ENCODE measurements around the gene HIPK4. TPM values are rescaled to one million over a fixed set of nuclear protein-coding genes. Genes with fewer than 3 reads are reported as not detected.
A peak's percentile ranks its signal among the peaks of the same experiment; 100 is the strongest.

The HIPK4 gene
- total and polyA plus RNA-seq, 2 of the 4 experiments (the other 2 are of a cell fraction) = 0.12 to 0.18 TPM

DNA sequence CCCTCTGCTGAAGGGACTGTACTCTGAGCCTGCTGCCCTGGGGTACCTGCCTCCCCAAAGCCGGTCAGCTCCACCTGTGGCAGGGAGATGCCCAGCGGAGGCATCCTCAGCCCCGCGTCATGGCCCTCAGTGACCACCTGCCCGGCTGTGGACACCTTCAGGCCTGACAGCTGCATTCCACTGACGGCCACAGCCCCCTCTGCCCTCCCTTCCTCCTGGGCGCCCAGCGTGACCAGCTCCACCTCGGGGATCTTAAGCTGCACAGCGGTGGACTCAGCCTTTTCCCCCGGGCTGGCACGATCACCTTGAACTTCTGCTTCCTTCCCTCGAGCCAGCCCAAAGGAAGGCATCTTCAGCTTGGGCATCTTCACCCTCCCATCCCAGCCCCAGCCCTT is 4.8 kb upstream of the HIPK4 start:
- in situ Hi-C loops (cut with MboI; ENCODE audit: low sequenced_read_pairs) = no loop called here

More for the DNA sequence above, 4.8 kb upstream of the HIPK4 start:
- H2AK5ac ChIP-seq (ENCODE audit: low read depth, low read length) = no peak overlapping the region
- H3K36me3 ChIP-seq (ENCODE audit: control insufficient read depth, insufficient read depth, low read length) = no peaks in the 10 kb centered on the region
- TF ChIP-seq CHD1 (IDR thresholded peaks at IDR 0.05; ENCODE audit: low read depth, low read length) = no peak
- TF ChIP-seq MAZ (IDR thresholded peaks at IDR 0.05; ENCODE audit: borderline replicate concordance, low read depth, low read length) = no peak
- TF ChIP-seq MAFK (IDR thresholded peaks at IDR 0.05; ENCODE audit: low read depth, low read length) = no peak
- TF ChIP-seq, protein P1, sequence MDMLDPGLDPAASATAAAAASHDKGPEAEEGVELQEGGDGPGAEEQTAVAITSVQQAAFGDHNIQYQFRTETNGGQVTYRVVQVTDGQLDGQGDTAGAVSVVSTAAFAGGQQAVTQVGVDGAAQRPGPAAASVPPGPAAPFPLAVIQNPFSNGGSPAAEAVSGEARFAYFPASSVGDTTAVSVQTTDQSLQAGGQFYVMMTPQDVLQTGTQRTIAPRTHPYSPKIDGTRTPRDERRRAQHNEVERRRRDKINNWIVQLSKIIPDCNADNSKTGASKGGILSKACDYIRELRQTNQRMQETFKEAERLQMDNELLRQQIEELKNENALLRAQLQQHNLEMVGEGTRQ (IDR thresholded peaks at IDR 0.05; ENCODE audit: low read depth, low read length) = no peak
- TF ChIP-seq MXI1 (IDR thresholded peaks at IDR 0.05; ENCODE audit: borderline replicate concordance, low read depth, low read length) = no peak
- TF ChIP-seq NFE2L2 (IDR thresholded peaks at IDR 0.05; ENCODE audit: low read depth, low read length) = no peak
- TF ChIP-seq RCOR1 (IDR thresholded peaks at IDR 0.05; ENCODE audit: insufficient replicate concordance, low read length) = no peak
- no peak for TF ChIP-seq SMC3 (IDR thresholded peaks at IDR 0.05; ENCODE audit: low read depth, low read length)
- no peak for TF ChIP-seq RAD21 (IDR thresholded peaks at IDR 0.05; ENCODE audit: low read length)
- TF ChIP-seq, protein P2, sequence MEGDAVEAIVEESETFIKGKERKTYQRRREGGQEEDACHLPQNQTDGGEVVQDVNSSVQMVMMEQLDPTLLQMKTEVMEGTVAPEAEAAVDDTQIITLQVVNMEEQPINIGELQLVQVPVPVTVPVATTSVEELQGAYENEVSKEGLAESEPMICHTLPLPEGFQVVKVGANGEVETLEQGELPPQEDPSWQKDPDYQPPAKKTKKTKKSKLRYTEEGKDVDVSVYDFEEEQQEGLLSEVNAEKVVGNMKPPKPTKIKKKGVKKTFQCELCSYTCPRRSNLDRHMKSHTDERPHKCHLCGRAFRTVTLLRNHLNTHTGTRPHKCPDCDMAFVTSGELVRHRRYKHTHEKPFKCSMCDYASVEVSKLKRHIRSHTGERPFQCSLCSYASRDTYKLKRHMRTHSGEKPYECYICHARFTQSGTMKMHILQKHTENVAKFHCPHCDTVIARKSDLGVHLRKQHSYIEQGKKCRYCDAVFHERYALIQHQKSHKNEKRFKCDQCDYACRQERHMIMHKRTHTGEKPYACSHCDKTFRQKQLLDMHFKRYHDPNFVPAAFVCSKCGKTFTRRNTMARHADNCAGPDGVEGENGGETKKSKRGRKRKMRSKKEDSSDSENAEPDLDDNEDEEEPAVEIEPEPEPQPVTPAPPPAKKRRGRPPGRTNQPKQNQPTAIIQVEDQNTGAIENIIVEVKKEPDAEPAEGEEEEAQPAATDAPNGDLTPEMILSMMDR (conservative IDR thresholded peaks at IDR 0.05; ENCODE audit: low read depth, low read length) = no peak
- TF ChIP-seq RFX5 (IDR thresholded peaks at IDR 0.05; ENCODE audit: low read depth, low read length) = no peak
- TF ChIP-seq BHLHE40 (IDR thresholded peaks at IDR 0.05; ENCODE audit: low read depth, low read length) = no peak
- TF ChIP-seq FOS (IDR thresholded peaks at IDR 0.05; ENCODE audit: low read depth, low read length) = no peak
- no peak for TF ChIP-seq POLR2A (IDR thresholded peaks at IDR 0.05; ENCODE audit: low read depth, low read length)
- no peak overlapping the region for H3K4me3 ChIP-seq (ENCODE audit: insufficient read depth, low read depth, low read length)
- H3K56ac ChIP-seq (ENCODE audit: extremely low read depth, insufficient read depth, low read length) = no peak overlapping the region
- H3K9ac ChIP-seq (ENCODE audit: low read depth, low read length) = no peak overlapping the region
- no peak overlapping the region for H3K18ac ChIP-seq (ENCODE audit: low read depth, low read length)
- no peak overlapping the region for H2BK20ac ChIP-seq (ENCODE audit: low read depth, low read length)
- no peak overlapping the region for H2BK15ac ChIP-seq (ENCODE audit: low read depth, low read length)
- no peak overlapping the region for H2BK120ac ChIP-seq (ENCODE audit: low read depth, low read length)
- ChIA-PET POLR2A (ENCODE audit: unreplicated experiment) (no interaction called here), CTCF (no interaction called here)
- no peak overlapping the region for H3K27ac ChIP-seq (ENCODE audit: insufficient read depth, low read length)
- no peak for ATAC-seq (ENCODE audit: low read depth)
- H2BK5ac ChIP-seq (ENCODE audit: low read depth, low read length, poor library complexity, severe bottlenecking) = no peak overlapping the region
- H4K91ac ChIP-seq (ENCODE audit: insufficient read depth, low read depth, low read length) = no peak overlapping the region
- 73% methylated on average over 10 of the region's 13 CpGs; no CpG with 5 or more reads in 1 of the 2 experiments for WGBS, 2 experiments (ENCODE audit: extremely low coverage in 2 of 2, insufficient read length in 1 of 2)
- dilution Hi-C loops (cut with HindIII; ENCODE audit: low sequenced_read_pairs, unreplicated experiment) = no loop called here
- no peaks in the 10 kb centered on the region for H3K4me1 ChIP-seq (ENCODE audit: control insufficient read depth, insufficient read depth, low read length)
- no peaks in the 10 kb centered on the region for H4K20me1 ChIP-seq (ENCODE audit: insufficient read depth, low read length)
- no peak for DNase-seq
- H4K8ac ChIP-seq (ENCODE audit: low read depth in 2 of 2, low read length in 2 of 2) = no peak overlapping the region
- no peak overlapping the region for H3K4me2 ChIP-seq (ENCODE audit: low read depth, low read length)
- no peak overlapping the region for H3K4ac ChIP-seq (ENCODE audit: low read depth, low read length)
- H3K27me3 ChIP-seq (ENCODE audit: control insufficient read depth, insufficient read depth, low read length) = no peaks in the 10 kb centered on the region
- intact Hi-C loops (cut with micrococcal nuclease) = no loop called here
- no peak overlapping the region for H3K14ac ChIP-seq (replicated peaks; ENCODE audit: low read depth, low read length)
- no peak overlapping the region for H2AFZ ChIP-seq (replicated peaks; ENCODE audit: low read length, poor library complexity)
- no peaks in the 10 kb centered on the region for H3K9me1 ChIP-seq (ENCODE audit: insufficient read depth, low read length)
- 0 out of 4 replicates have a peak, but pooled peaks cover 0 to 3% of the 10 kb centered on the region in 2 experiments for H3K79me1 ChIP-seq (ENCODE audit: low read depth in 1 of 2, low read length in 2 of 2)
- peak overlapping the region; percentile 55 for H2AK9ac ChIP-seq (replicated peaks; ENCODE audit: low read depth, low read length, poor library complexity)
- no peaks in the 10 kb centered on the region for H3K9me3 ChIP-seq (ENCODE audit: control insufficient read depth, insufficient read depth, low read length)
- no peak overlapping the region for H4K5ac ChIP-seq (ENCODE audit: low read depth, low read length)
- no peak overlapping the region for H3K23ac ChIP-seq (ENCODE audit: low read depth, low read length)
- BruUV-seq (replicated peaks) = no TSS peak

Measured in IMR-90 (cell line).